Measurements from ENCODE around the gene SLC39A12. TPM values are rescaled to one million over a fixed set of nuclear protein-coding genes. Genes with fewer than 3 reads are reported as not detected.

The SLC39A12 gene
- total RNA-seq, 4 donors from 2014 or later: not detected

GRCh38 chr10:17974505-17974904, 22.8 kb downstream of the SLC39A12 start:
- intact Hi-C loops (cut with DNase I): no loop called here
- no peak overlapping the region for H3K27ac ChIP-seq (replicated peaks in 1 of 4)
- no peaks in the 10 kb centered on the region for H3K4me1 ChIP-seq
- WGBS: 93% methylated on average over 3 of the region's 3 CpGs
- H3K9me3 ChIP-seq: peaks cover 0 to 8% (median 1%) of the 10 kb centered on the region in 4 donors
- no peak overlapping the region for H3K4me3 ChIP-seq
- no peak for DNase-seq (ENCODE audit: extremely low spot score)
- TF ChIP-seq CTCF (IDR thresholded peaks at IDR 0.05) (no peak), EP300 (IDR thresholded peaks at IDR 0.05) (no peak), POLR2A (IDR thresholded peaks at IDR 0.05; ENCODE audit: low read depth) (no peak), POLR2AphosphoS5 (IDR thresholded peaks at IDR 0.05) (no peak)
- no peaks in the 10 kb centered on the region for H3K36me3 ChIP-seq
- no peaks in the 10 kb centered on the region for H3K27me3 ChIP-seq

GRCh38 chr10:17980846-17981565, 29.3 kb downstream of the SLC39A12 start:
- intact Hi-C loops (cut with DNase I): no loop called here
- no peaks in the 10 kb centered on the region for H3K36me3 ChIP-seq
- H3K27me3 ChIP-seq: no peaks in the 10 kb centered on the region
- WGBS: 67% methylated on average over 6 of the region's 6 CpGs
- DNase-seq (ENCODE audit: extremely low spot score): no peak
- no peak for TF ChIP-seq POLR2A (IDR thresholded peaks at IDR 0.05; ENCODE audit: low read depth)
- TF ChIP-seq EP300 (IDR thresholded peaks at IDR 0.05): no peak
- TF ChIP-seq POLR2AphosphoS5 (IDR thresholded peaks at IDR 0.05): no peak
- TF ChIP-seq CTCF (IDR thresholded peaks at IDR 0.05): no peak
- no peaks in the 10 kb centered on the region for H3K9me3 ChIP-seq
- peaks cover 0 to 13% (median 7%) of the 10 kb centered on the region in 4 donors for H3K4me1 ChIP-seq
- no peak overlapping the region for H3K4me3 ChIP-seq
- no peak overlapping the region for H3K27ac ChIP-seq (replicated peaks in 1 of 4)

GRCh38 chr10:17981766-17982380, 30.2 kb downstream of the SLC39A12 start:
- H3K9me3 ChIP-seq: no peaks in the 10 kb centered on the region
- no peak overlapping the region for H3K4me3 ChIP-seq
- H3K36me3 ChIP-seq: no peaks in the 10 kb centered on the region
- TF ChIP-seq POLR2AphosphoS5 (IDR thresholded peaks at IDR 0.05): no peak
- no peak for TF ChIP-seq CTCF (IDR thresholded peaks at IDR 0.05)
- TF ChIP-seq EP300 (IDR thresholded peaks at IDR 0.05): no peak
- TF ChIP-seq POLR2A (IDR thresholded peaks at IDR 0.05; ENCODE audit: low read depth): no peak
- no peaks in the 10 kb centered on the region for H3K27me3 ChIP-seq
- WGBS: 81% methylated on average over 1 of the region's 1 CpG
- H3K27ac ChIP-seq (replicated peaks in 1 of 4): no peak overlapping the region
- no peak for DNase-seq (ENCODE audit: extremely low spot score)
- intact Hi-C loops (cut with DNase I): no loop called here
- H3K4me1 ChIP-seq: peaks cover 0 to 13% (median 7%) of the 10 kb centered on the region in 4 donors

GRCh38 chr10:17984056-17984455, 32.3 kb downstream of the SLC39A12 start:
- no peak for DNase-seq (ENCODE audit: extremely low spot score)
- H3K27ac ChIP-seq (replicated peaks in 1 of 4): no peak overlapping the region
- WGBS: 67% methylated on average over 1 of the region's 1 CpG
- H3K4me1 ChIP-seq: peaks cover 0 to 13% (median 7%) of the 10 kb centered on the region in 4 donors
- no peak for TF ChIP-seq POLR2A (IDR thresholded peaks at IDR 0.05; ENCODE audit: low read depth)
- TF ChIP-seq CTCF (IDR thresholded peaks at IDR 0.05): no peak
- no peak for TF ChIP-seq POLR2AphosphoS5 (IDR thresholded peaks at IDR 0.05)
- no peak for TF ChIP-seq EP300 (IDR thresholded peaks at IDR 0.05)
- H3K27me3 ChIP-seq: no peaks in the 10 kb centered on the region
- intact Hi-C loops (cut with DNase I): no loop called here
- no peaks in the 10 kb centered on the region for H3K36me3 ChIP-seq
- H3K9me3 ChIP-seq: no peaks in the 10 kb centered on the region
- H3K4me3 ChIP-seq: no peak overlapping the region
